Fibroblast of mammary gland (primary cell): ENCODE results near the gene TPP1.

Source experiments
- DNase-seq: peaks from one replicate; pipeline ENCODE4 v3.0.0-alpha.2; 2010; ENCODE audit warnings: low read depth
- H3K4me3 ChIP-seq: 2 replicates; pipeline ENCODE4 v1.5.1; 2011; ENCODE audit warnings: low read depth, mild to moderate bottlenecking, low read length, moderate library complexity; ENCODE audit not compliant: control insufficient read depth
- CTCF ChIP-seq: conservative IDR thresholded peaks from 2 replicates; pipeline ENCODE4 v1.5.1; 2011; ENCODE audit warnings: low read depth, low read length, inconsistent platforms; ENCODE audit not compliant: control insufficient read depth, insufficient read depth

TPP1 gene

DNA sequence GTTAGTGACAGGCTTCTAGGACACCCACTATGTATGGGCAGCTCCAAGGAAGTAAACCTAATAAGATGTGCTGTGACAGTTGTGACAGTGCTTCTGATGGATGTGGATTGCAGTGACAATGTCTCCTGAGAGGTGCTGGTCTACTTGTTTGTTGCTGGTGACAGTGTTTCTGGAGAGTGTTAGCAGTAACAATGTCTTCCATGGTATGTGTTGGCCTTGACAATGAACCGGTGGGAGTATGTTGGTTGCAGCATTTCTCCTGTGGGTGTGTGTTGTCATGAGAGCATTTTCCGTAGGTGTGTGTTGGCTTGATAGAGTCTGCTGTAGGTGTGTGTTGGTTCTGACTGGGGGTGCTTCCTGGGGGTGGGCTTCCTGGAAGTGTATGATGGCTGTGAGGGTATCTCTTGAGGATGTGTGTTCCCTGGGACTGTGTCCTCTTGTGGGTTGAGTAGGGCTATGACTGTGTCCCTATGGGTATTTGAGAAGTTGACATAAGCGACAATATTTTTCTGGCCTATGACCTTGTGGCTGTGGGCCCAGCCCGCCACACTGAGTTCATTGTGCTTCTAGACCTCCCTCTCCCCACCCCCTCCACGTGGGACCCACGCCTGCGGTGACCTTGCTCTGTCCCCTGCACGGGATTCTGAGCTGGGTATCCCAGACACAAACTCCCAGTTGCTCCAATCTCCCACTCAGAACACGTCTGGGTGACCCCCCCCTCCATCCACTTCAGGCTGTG lies 35.2 kb upstream of the TPP1 start:
- DNase-seq, result no peak
- TF ChIP-seq CTCF, result no peak
- no peak overlapping the region for H3K4me3 ChIP-seq

DNA sequence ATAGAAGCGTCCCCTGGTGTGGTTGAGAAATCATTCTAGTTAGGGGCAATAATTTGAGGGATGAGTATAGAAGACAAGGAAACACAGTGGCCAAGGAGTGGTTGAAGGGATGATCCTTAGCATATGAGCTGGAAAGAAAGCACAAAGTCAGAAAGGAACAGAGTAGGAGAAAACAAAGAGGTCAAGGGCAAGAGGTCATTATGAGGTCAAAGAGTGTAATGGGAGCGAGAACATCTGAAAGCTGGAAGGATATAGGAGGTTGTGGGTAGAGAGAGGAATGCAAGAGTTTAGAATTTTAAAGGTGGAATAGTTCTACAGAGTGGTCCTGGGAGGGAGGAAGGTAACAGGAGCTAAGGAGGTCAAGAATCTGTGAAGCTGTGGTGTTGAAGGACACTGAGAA lies 34.4 kb upstream of the TPP1 start:
- DNase-seq, result no peak
- no peak overlapping the region for H3K4me3 ChIP-seq
- TF ChIP-seq CTCF, result no peak

DNA sequence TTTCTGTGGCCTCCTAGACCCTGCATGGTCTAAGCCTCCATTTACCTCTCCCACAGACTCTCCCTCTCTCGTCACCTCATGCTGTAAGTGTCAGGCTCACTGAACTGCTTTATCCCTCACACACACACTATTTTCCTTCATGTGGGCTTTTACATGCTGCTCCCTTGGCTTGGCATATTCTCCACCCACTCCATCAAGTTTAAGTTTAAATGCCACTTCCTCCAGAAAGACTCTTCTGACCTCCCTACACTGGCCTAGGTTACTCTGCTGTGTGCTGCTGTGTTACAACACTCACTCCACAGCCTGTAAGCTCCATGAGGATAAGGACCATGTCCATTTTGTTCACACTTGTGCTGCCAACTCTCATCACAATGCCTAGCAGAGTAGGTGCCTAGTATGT lies 33.9 kb upstream of the TPP1 start:
- H3K4me3 ChIP-seq, result no peak overlapping the region
- TF ChIP-seq CTCF, result no peak
- DNase-seq, result no peak

DNA sequence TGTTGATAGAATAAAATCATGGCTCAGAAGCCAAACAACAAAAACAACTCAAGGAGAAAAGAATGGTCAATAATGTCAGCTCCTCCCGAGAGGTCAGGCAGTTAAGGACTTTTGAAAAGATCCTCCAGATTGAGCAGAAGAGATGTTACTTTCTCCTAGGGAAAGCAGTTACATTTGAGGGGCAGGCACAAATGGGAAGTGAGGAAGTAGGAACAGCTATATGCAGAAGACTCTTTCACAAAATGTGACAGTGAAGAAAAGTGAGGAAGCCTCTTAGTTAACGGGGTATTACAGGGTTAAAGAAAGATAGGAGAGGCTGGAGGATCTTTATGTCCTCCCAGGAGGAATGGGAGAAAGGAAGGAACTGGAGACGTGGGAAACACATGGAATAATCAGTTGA lies 33.0 kb upstream of the TPP1 start:
- no peak for TF ChIP-seq CTCF
- H3K4me3 ChIP-seq, result no peak overlapping the region
- DNase-seq, result no peak

DNA sequence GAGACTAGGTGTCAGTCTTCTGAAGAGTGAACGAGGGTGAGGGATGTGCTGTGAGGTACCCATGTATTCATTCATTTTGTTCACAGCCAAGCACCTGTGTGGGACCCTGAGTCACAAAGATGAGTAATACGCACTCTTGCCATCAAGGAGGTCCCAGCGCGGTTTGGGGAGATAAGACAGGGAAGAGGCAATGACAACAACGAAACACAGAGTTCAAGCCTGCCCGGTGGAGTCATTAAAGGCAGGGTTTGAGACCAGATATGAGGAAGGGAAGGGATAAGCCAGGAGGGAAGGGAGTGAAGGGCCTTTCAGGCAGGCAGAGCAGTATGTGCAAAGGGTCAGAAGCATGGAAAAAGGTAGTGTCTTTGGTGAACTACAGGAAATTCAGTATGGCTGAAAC lies 31.8 kb upstream of the TPP1 start:
- no peak overlapping the region for H3K4me3 ChIP-seq
- DNase-seq, result peak; percentile 57
- TF ChIP-seq CTCF, result no peak

DNA sequence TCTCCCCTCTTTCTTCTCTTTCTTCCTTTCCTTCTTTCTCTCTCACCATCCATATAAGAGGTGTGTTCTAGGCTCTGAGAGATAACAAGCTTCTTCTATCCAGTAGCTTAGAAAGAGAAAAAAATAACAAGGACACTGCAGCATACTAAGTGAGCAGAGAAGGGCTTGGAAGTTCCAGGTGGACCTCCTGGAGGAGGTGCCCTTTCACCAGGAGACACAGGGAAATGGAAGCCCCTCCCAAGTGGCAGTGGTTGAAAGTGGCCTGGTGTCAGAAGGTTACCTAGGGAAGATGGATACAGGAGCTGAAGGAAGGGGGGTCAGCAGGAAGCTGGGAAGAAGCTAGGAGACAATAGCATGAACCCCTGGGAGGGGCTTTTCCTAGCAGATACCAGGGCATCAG lies 30.9 kb upstream of the TPP1 start:
- no peak for TF ChIP-seq CTCF
- DNase-seq, result no peak
- no peak overlapping the region for H3K4me3 ChIP-seq

- no peak for DNase-seq
- TF ChIP-seq CTCF, result no peak
- H3K4me3 ChIP-seq, result no peak overlapping the region
Measured at GRCh38 chr11:6648501-6648900, 29.3 kb upstream of the TPP1 start.
